OCI-LY7 (cell line): ENCODE data around the gene ARID5B. TPM values are rescaled to one million over a fixed set of nuclear protein-coding genes. Genes with fewer than 3 reads are reported as not detected.

Experiments used
- BruUV-seq: library from RNA; stranded (reverse); fragments of 400-500 nt; replicated peaks from 2 replicates; lab custom pipeline; 2021; lab: Mats Ljungman, UMichigan
- CTCF ChIA-PET: fragments of 300-600 bp; sonication (Branson Sonifier 250); formaldehyde crosslinking; loops from one replicate; lab custom pipeline; 2022; ENCODE audit warnings: antibody characterized with exemption; ENCODE audit not compliant: unreplicated experiment; lab: Charles Lee
- POLR2A ChIA-PET: fragments of 300-600 bp; sonication (Branson Sonifier 250); formaldehyde crosslinking; loops from one replicate; lab custom pipeline; 2022; ENCODE audit warnings: antibody characterized with exemption; lab: Charles Lee
- DNase-seq: peaks from one replicate; pipeline ENCODE4 v3.0.0-alpha.2; 2015; ENCODE audit warnings: low spot score
- H2AFZ ChIP-seq: fragments of 200-600 bp; sonication (generic), shearing (Covaris generic); 2 replicates; pipeline ENCODE4 v1.6.1; 2014; ENCODE audit warnings: mild to moderate bottlenecking, antibody characterized with exemption, low read length, moderate library complexity
- H3K27ac ChIP-seq: fragments of 200-600 bp; sonication (generic); 2 replicates; pipeline ENCODE4 v1.5.1; 2014; ENCODE audit warnings: mixed run types, low read depth, mild to moderate bottlenecking, moderate library complexity, low read length, inconsistent platforms; ENCODE audit not compliant: poor library complexity, severe bottlenecking
- H3K36me3 ChIP-seq: fragments of 200-600 bp; sonication (generic); 2 replicates; pipeline ENCODE4 v1.6.1; 2014; ENCODE audit warnings: mild to moderate bottlenecking, antibody characterized with exemption, low read length, moderate library complexity, mixed read lengths; ENCODE audit not compliant: insufficient read depth
- H3K4me1 ChIP-seq: fragments of 200-600 bp; sonication (generic); 2 replicates; pipeline ENCODE4 v1.5.1; 2014; ENCODE audit warnings: mild to moderate bottlenecking, low read length; ENCODE audit not compliant: insufficient read depth, poor library complexity, severe bottlenecking
- H3K4me2 ChIP-seq: fragments of 200-600 bp; sonication (generic); 2 replicates; pipeline ENCODE4 v1.6.1; 2014; ENCODE audit warnings: mild to moderate bottlenecking, low read length
- H3K4me3 ChIP-seq: fragments of 200-600 bp; sonication (generic); 2 replicates; pipeline ENCODE4 v1.5.1; 2014; ENCODE audit warnings: mild to moderate bottlenecking, low read depth, low read length; ENCODE audit not compliant: poor library complexity, severe bottlenecking
- H3K79me2 ChIP-seq: fragments of 200-600 bp; sonication (generic); 2 replicates; pipeline ENCODE4 v1.6.1; 2016; ENCODE audit warnings: low read depth, mild to moderate bottlenecking, low read length, moderate library complexity, mixed read lengths; ENCODE audit not compliant: insufficient read depth
- H3K9me2 ChIP-seq: fragments of 200-600 bp; sonication (generic); 2 replicates; pipeline ENCODE4 v1.6.1; 2016; ENCODE audit warnings: mild to moderate bottlenecking, low read length, mixed read lengths; ENCODE audit not compliant: insufficient read depth
- H3K9me3 ChIP-seq: fragments of 200-600 bp; sonication (generic); 2 replicates; pipeline ENCODE4 v1.6.1; 2014; ENCODE audit warnings: mild to moderate bottlenecking, mixed run types, low read length, mixed read lengths
- H4K20me1 ChIP-seq: fragments of 200-600 bp; sonication (generic); 2 replicates; pipeline ENCODE4 v1.6.1; 2014; ENCODE audit warnings: mild to moderate bottlenecking, antibody characterized with exemption, low read length, moderate library complexity, mixed read lengths; ENCODE audit not compliant: insufficient read depth
- CTCF ChIP-seq: fragments of 200-600 bp; sonication (generic); conservative IDR thresholded peaks from 2 replicates; pipeline ENCODE4 v1.5.1; 2014; ENCODE audit warnings: mild to moderate bottlenecking, antibody characterized with exemption, low read length, moderate library complexity, mixed read lengths
- EZH2phosphoT487 ChIP-seq: fragments of 200-600 bp; sonication (generic); IDR thresholded peaks from 2 replicates; pipeline ENCODE4 v1.6.1; 2018; ENCODE audit warnings: low read depth, borderline replicate concordance, mild to moderate bottlenecking, mixed run types, antibody characterized with exemption, low read length, moderate library complexity, mixed read lengths
- intact Hi-C: fragments of 100-400 bp; cut with micrococcal nuclease; formaldehyde crosslinking; loops from one replicate; pipeline ENCODE4 v1.10.0; 2022; ENCODE audit not compliant: unreplicated experiment
- total RNA-seq, 2 experiments: library from RNA; depleted of rRNA in 1 of 2; stranded (reverse); fragments of >200 nt in 1 of 2; shearing (Covaris generic) in 1 of 2; gene quantifications; 2 replicates each; pipeline ENCODE4 v1.2.3, GENCODE V29; 2014 to 2022

Gene ARID5B
- total RNA-seq, 2 experiments from 2014 or later: 38.0 to 56.7 TPM

GRCh38 chr10:62058896-62059216 lies 157.4 kb downstream of the ARID5B start:
- H3K4me2 ChIP-seq: no peak overlapping the region
- no peak for DNase-seq
- H3K4me3 ChIP-seq: no peak overlapping the region
- peaks cover 92% of the 10 kb centered on the region for H3K36me3 ChIP-seq
- TF ChIP-seq CTCF: no peak
- TF ChIP-seq EZH2phosphoT487: no peak
- no peak overlapping the region for H2AFZ ChIP-seq
- H4K20me1 ChIP-seq: no peaks in the 10 kb centered on the region
- peaks cover 10% of the 10 kb centered on the region for H3K4me1 ChIP-seq
- BruUV-seq: no TSS peak
- H3K9me2 ChIP-seq: no peaks in the 10 kb centered on the region
- H3K79me2 ChIP-seq: no peaks in the 10 kb centered on the region
- H3K9me3 ChIP-seq: no peaks in the 10 kb centered on the region
- POLR2A ChIA-PET: interaction anchor here (0.6 to 1.6 kb wide), 3 partner anchors 9 to 68 kb away, joined by 3 to 10 read pairs (median 4); no protein-coding TSS in a partner anchor
- no peak overlapping the region for H3K27ac ChIP-seq
- intact Hi-C loops: no loop called here
- CTCF ChIA-PET: no interaction called here

DNA sequence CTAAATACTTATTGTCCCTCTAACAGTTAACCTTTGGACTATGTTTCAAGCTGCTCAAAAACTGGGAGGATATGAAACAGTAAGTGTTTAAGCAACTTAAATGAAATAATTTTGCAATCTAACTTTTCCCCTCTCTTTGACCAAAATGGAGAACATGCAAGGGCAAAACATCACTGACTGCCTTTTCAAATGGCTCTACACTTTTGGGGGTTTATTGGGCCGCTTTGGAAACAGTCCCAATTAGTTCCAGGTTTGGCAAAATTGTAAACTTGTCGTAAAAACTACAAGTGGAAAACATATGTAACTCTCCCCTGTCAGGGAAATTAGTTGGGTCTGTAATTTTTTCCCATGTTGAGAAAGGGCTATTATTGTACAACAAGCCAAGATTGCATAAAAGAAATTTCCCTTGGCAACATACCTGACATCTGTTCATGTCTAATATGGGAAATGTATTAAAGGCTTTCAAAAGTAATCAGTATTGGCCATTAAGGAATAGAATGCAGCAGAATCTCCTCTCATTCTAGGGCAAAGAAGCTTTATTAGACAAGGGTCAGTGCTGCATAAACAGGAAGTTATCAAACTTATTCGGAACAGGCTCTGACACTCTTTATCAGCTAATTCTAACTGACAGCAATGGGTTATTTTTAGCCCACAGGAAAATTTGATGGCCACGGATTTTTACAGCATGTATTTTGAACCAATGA lies 157.9 kb downstream of the ARID5B start:
- CTCF ChIA-PET: no interaction called here
- Histone ChIP-seq H3K27ac (no peak overlapping the region), H3K4me2 (no peak overlapping the region), H3K36me3 (peaks cover 91% of the 10 kb centered on the region), H2AFZ (no peak overlapping the region), H3K9me2 (no peaks in the 10 kb centered on the region), H3K79me2 (no peaks in the 10 kb centered on the region), H3K4me3 (no peak overlapping the region), H4K20me1 (no peaks in the 10 kb centered on the region), H3K9me3 (no peaks in the 10 kb centered on the region), H3K4me1 (peaks cover 6% of the 10 kb centered on the region)
- BruUV-seq: TSS peak; percentile 1
- TF ChIP-seq EZH2phosphoT487: no peak
- no peak for TF ChIP-seq CTCF
- intact Hi-C loops: no loop called here
- DNase-seq: no peak
- POLR2A ChIA-PET: interaction anchor here (0.9 to 3.8 kb wide), 6 partner anchors 9 to 186 kb away, joined by 3 to 19 read pairs (median 6); no protein-coding TSS in a partner anchor

DNA sequence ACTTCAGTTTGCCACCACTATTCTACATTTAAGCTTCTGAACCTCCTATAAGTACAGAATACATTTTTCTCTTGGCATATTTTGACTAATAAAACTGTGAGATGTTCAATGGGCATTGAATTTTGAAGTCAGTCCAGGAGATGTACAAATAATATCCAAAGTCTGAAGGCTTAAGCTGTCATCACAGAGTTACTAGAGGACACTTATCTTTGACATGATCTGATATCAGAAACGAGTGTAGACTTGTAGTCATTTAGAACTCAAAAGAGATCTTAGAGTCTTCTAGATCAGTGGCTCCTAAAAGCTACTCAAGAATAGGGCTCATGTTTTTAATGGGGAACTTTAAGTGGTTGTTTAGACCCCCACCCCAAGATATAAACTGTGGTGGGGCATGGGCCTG lies 160.5 kb downstream of the ARID5B start:
- intact Hi-C loops: no loop called here
- H3K79me2 ChIP-seq: no peaks in the 10 kb centered on the region
- H3K9me3 ChIP-seq: no peaks in the 10 kb centered on the region
- no peak overlapping the region for H3K4me2 ChIP-seq
- H3K36me3 ChIP-seq: peaks cover 73% of the 10 kb centered on the region
- no peak overlapping the region for H3K4me3 ChIP-seq
- no peaks in the 10 kb centered on the region for H3K4me1 ChIP-seq
- no TSS peak for BruUV-seq
- no peak for DNase-seq
- no peak overlapping the region for H2AFZ ChIP-seq
- ChIA-PET POLR2A (interaction anchor here (1.6 to 3.8 kb wide), 3 partner anchors 12 to 18 kb away, joined by 3 to 19 read pairs (median 3); no protein-coding TSS in a partner anchor), CTCF (no interaction called here)
- H4K20me1 ChIP-seq: no peaks in the 10 kb centered on the region
- no peak overlapping the region for H3K27ac ChIP-seq
- TF ChIP-seq CTCF (no peak), EZH2phosphoT487 (no peak)
- H3K9me2 ChIP-seq: no peaks in the 10 kb centered on the region
